Esophagus squamous epithelium (tissue), 5 donors: Measurements from ENCODE around the gene PTGES. TPM values are rescaled to one million over a fixed set of nuclear protein-coding genes. Genes with fewer than 3 reads are reported as not detected.

Source experiments
- DNase-seq: peaks from one replicate; lab custom pipeline; 2025; lab: John Stamatoyannopoulos, UW
- H3K27ac ChIP-seq, 4 donors: fragments of 200-600 bp; sonication (generic); one replicate each; pipeline ENCODE4 v1.5.1; 2016 to 2019; ENCODE audit warnings: mild to moderate bottlenecking in 1 of 4
- H3K27me3 ChIP-seq, 4 donors: fragments of 200-600 bp; sonication (generic); 1 replicate in 3 of 4; 2 replicates in 1 of 4; pipeline versions ENCODE4 v1.5.1 to v1.6.0; 2017 to 2021; ENCODE audit warnings: antibody characterized with exemption in 1 of 4
- H3K36me3 ChIP-seq, 3 donors: fragments of 200-600 bp; sonication (generic); one replicate each; pipeline ENCODE4 v1.5.1; 2016 to 2019
- H3K4me1 ChIP-seq, 3 donors: fragments of 200-600 bp; sonication (generic); one replicate each; pipeline ENCODE4 v1.5.1; 2017 to 2019
- H3K4me3 ChIP-seq, 4 donors: fragments of 200-600 bp; sonication (generic); 1 replicate in 3 of 4; 2 replicates in 1 of 4; pipeline ENCODE4 v1.5.1; 2016 to 2019; ENCODE audit warnings: mild to moderate bottlenecking in 2 of 4, moderate library complexity in 1 of 4
- H3K9me3 ChIP-seq, 3 donors: fragments of 200-600 bp; sonication (generic); one replicate each; pipeline ENCODE4 v1.5.1; 2016 to 2019
- POLR2A ChIP-seq, 4 donors: fragments of 450-650 bp; IDR thresholded peaks; one replicate each; pipeline ENCODE4 v1.6.1; 2017; ENCODE audit warnings: antibody characterized with exemption in 4 of 4, mild to moderate bottlenecking in 4 of 4, moderate library complexity in 3 of 4
- WGBS, 2 donors: methylation state at CpG; one replicate each; pipeline ENCODE4 v1.1.5; 2018; 5-methylcytosine and 5-hydroxymethylcytosine counted together
- intact Hi-C: fragments of 100-400 bp; cut with DNase I; formaldehyde crosslinking; loops from one replicate; pipeline ENCODE4 v1.15.0; 2022
- total RNA-seq, 4 donors: library from RNA; depleted of rRNA; stranded (reverse); fragments of >200 nt; gene quantifications; one replicate each; pipeline ENCODE4 v1.1.0, GENCODE V29; 2016
- TF ChIP-seq, protein P1 (sequence below), 6 experiments: fragments of 450-650 bp in 4 of 6; fragments of 200-600 bp in 2 of 6; sonication (generic) in 2 of 6; IDR thresholded peaks; one replicate each; pipeline ENCODE4 v1.5.1; 2016 to 2019; ENCODE audit warnings: antibody characterized with exemption in 6 of 6, mild to moderate bottlenecking in 4 of 6, moderate library complexity in 4 of 6
- donor health status: DM: yes; HTN: yes; CAD: no.

PTGES gene
- total RNA-seq, 4 donors from 2014 or later: 5.6 to 31.2 (median 14.9) TPM

- whole genome bisulfite sequencing, 2 donors: 8 to 20% methylated on average over 1 to 2 of the region's 48 CpGs
- DNase-seq: peak; percentile 22
- TF ChIP-seq POLR2A (IDR thresholded peaks at IDR 0.05): no peak
- TF ChIP-seq, protein P1, sequence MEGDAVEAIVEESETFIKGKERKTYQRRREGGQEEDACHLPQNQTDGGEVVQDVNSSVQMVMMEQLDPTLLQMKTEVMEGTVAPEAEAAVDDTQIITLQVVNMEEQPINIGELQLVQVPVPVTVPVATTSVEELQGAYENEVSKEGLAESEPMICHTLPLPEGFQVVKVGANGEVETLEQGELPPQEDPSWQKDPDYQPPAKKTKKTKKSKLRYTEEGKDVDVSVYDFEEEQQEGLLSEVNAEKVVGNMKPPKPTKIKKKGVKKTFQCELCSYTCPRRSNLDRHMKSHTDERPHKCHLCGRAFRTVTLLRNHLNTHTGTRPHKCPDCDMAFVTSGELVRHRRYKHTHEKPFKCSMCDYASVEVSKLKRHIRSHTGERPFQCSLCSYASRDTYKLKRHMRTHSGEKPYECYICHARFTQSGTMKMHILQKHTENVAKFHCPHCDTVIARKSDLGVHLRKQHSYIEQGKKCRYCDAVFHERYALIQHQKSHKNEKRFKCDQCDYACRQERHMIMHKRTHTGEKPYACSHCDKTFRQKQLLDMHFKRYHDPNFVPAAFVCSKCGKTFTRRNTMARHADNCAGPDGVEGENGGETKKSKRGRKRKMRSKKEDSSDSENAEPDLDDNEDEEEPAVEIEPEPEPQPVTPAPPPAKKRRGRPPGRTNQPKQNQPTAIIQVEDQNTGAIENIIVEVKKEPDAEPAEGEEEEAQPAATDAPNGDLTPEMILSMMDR (IDR thresholded peaks at IDR 0.05): peak; percentile 96 to 99 (median 98)
Observed at GRCh38 chr9:129737479-129738274, 15.2 kb downstream of the PTGES start.

GRCh38 chr9:129736334-129736733 is 16.5 kb downstream of the PTGES start:
- 27% methylated on average over 2 of the region's 20 CpGs; no CpG with 5 or more reads in 1 of the 2 donors for WGBS, 2 donors
- TF ChIP-seq POLR2A (IDR thresholded peaks at IDR 0.05): no peak
- TF ChIP-seq, protein P1 (IDR thresholded peaks at IDR 0.05): no peak
- peaks cover 0 to 36% (median 0%) of the 10 kb centered on the region in 4 donors for H3K27me3 ChIP-seq
- H3K27ac ChIP-seq: no peak overlapping the region
- no peak overlapping the region for H3K4me3 ChIP-seq
- H3K36me3 ChIP-seq: no peaks in the 10 kb centered on the region
- no peak for DNase-seq
- H3K9me3 ChIP-seq: no peaks in the 10 kb centered on the region
- peaks cover 3 to 17% (median 6%) of the 10 kb centered on the region in 3 donors for H3K4me1 ChIP-seq
- intact Hi-C loops: loop anchor here (2.0 to 10.0 kb wide), 2 partner anchors 46 to 92 kb away; partner anchors contain the start of gene ASB6

More at GRCh38 chr9:129737479-129738274, 15.2 kb downstream of the PTGES start:
- intact Hi-C loops: loop anchor here (2.0 to 10.0 kb wide), 2 partner anchors 45 to 93 kb away; partner anchors contain the start of gene ASB6
- peaks cover 0 to 27% (median 0%) of the 10 kb centered on the region in 4 donors for H3K27me3 ChIP-seq
- H3K9me3 ChIP-seq: no peaks in the 10 kb centered on the region
- peak overlapping the region; percentile 33 to 80 (median 54) for H3K4me3 ChIP-seq
- no peaks in the 10 kb centered on the region for H3K36me3 ChIP-seq
- peak overlapping the region; percentile 74 to 87 (median 82) for H3K27ac ChIP-seq
- H3K4me1 ChIP-seq: peaks cover 3 to 17% (median 6%) of the 10 kb centered on the region in 3 donors

GRCh38 chr9:129735546-129735945 is 17.3 kb downstream of the PTGES start:
- Histone ChIP-seq H3K4me3 (no peak overlapping the region), H3K27ac (no peak overlapping the region), H3K9me3 (no peaks in the 10 kb centered on the region), H3K27me3 (peaks cover 0 to 39% (median 0%) of the 10 kb centered on the region in 4 donors), H3K4me1 (peaks cover 3 to 17% (median 6%) of the 10 kb centered on the region in 3 donors), H3K36me3 (no peaks in the 10 kb centered on the region)
- intact Hi-C loops: loop anchor here (10.0 kb wide), 1 partner anchor 91 kb away; the partner anchor contains the start of gene ASB6
- no peak for TF ChIP-seq POLR2A (IDR thresholded peaks at IDR 0.05)
- TF ChIP-seq, protein P1 (IDR thresholded peaks at IDR 0.05): no peak
- 70 to 78% methylated on average over 4 of the region's 6 CpGs for WGBS, 2 donors
- DNase-seq: no peak

DNA sequence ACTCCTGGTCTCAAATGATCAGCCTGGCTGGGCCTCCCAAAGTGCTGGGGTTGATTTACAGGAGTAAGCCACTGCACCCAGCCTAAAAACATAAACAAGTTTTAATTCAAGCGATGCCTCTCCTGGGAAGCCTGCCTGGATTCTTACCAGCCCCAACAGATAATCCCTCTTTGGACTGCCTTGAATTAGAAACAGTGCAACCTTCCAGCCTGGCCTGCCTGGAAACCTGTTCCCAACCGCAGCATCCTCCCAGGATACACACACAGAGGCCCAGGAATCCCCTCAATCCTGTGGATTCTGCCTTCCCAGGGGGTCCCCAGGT is 19.2 kb downstream of the PTGES start:
- no peak for TF ChIP-seq POLR2A (IDR thresholded peaks at IDR 0.05)
- H3K4me1 ChIP-seq: peaks cover 3 to 17% (median 6%) of the 10 kb centered on the region in 3 donors
- no peak for DNase-seq
- no peak overlapping the region for H3K27ac ChIP-seq
- intact Hi-C loops: loop anchor here (10.0 kb wide), 1 partner anchor 89 kb away; the partner anchor contains the start of gene ASB6
- H3K36me3 ChIP-seq: no peaks in the 10 kb centered on the region
- no peak overlapping the region for H3K4me3 ChIP-seq
- peaks cover 0 to 46% (median 0%) of the 10 kb centered on the region in 4 donors for H3K27me3 ChIP-seq
- no peaks in the 10 kb centered on the region for H3K9me3 ChIP-seq
- 83 to 100% methylated on average over 1 to 2 of the region's 2 CpGs for WGBS, 2 donors

DNA sequence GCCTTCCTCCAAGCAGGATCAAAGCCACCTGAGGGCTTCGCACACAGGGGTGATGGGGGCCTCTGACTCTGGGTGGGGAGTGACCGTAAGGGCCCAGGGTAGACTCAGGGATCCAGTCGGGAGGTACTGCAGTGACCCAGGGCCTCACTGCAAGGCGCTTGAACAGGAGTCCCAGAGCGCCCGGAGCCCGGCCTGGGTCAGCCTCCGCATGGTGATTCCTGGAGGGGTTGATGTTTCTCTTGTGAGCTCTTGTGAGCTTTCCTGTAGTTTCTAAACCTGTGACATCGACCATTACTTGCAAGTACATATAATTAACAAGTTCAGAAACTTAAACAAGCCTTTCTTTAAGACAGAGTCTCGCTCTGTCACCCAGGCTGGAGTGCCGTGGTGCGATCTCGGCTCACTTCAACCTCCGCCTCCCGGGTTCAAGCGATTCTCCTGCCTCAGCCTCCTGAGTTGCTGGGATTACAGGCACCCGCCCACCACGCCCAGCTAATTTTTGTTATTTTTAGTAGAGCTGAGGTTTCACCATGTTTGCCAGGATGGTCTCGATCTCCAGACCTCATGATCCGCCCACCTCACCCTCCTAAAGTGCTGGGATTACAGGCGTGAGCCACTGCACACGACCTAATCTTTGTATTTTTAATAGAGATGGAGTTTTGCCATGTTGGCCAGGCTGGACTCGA is 19.8 kb downstream of the PTGES start:
- 74 to 85% methylated on average over 13 to 20 of the region's 23 CpGs for WGBS, 2 donors
- Histone ChIP-seq H3K27me3 (peaks cover 0 to 51% (median 0%) of the 10 kb centered on the region in 4 donors), H3K36me3 (no peaks in the 10 kb centered on the region), H3K9me3 (no peaks in the 10 kb centered on the region), H3K4me1 (peaks cover 2 to 13% (median 4%) of the 10 kb centered on the region in 3 donors), H3K27ac (no peak overlapping the region), H3K4me3 (no peak overlapping the region)
- no peak for TF ChIP-seq POLR2A (IDR thresholded peaks at IDR 0.05)
- TF ChIP-seq, protein P1 (IDR thresholded peaks at IDR 0.05): no peak
- intact Hi-C loops: loop anchor here (10.0 kb wide), 1 partner anchor 88 kb away; the partner anchor contains the start of gene ASB6
- DNase-seq: no peak
